HG02884 (cell line): ENCODE results near the gene CCDC68.

Experiments used
- ATAC-seq: cut with Tn5 transposase; IDR thresholded peaks from one replicate; pipeline ENCODE4 v1.9.1; 2021; ENCODE audit warnings: mild to moderate bottlenecking, moderate library complexity; ENCODE audit not compliant: unreplicated experiment

The CCDC68 gene

GRCh38 chr18:54961868-54962267 is 2.6 kb upstream of the CCDC68 start:
- ATAC-seq, result no peak

GRCh38 chr18:54961016-54961423 is 1.8 kb upstream of the CCDC68 start:
- ATAC-seq, result no peak

- ATAC-seq, result no peak
These were observed 936 bp upstream of the CCDC68 start for GRCh38 chr18:54960197-54960596.

- no peak for ATAC-seq
These were observed 1.3 kb downstream of the CCDC68 start for GRCh38 chr18:54957996-54958395.

GRCh38 chr18:54957296-54957832 is 1.9 kb downstream of the CCDC68 start:
- no peak for ATAC-seq

- ATAC-seq, result no peak
These were observed 2.8 kb downstream of the CCDC68 start for GRCh38 chr18:54956506-54956905.

- ATAC-seq, result no peak
These were observed 7.2 kb downstream of the CCDC68 start for GRCh38 chr18:54952026-54952425.

GRCh38 chr18:54950221-54950620 is 9.0 kb downstream of the CCDC68 start:
- ATAC-seq, result no peak

GRCh38 chr18:54949588-54949987 is 9.7 kb downstream of the CCDC68 start:
- no peak for ATAC-seq

- ATAC-seq, result no peak
These were observed 10.9 kb downstream of the CCDC68 start for GRCh38 chr18:54948350-54948837.

- ATAC-seq, result no peak
These were observed 12.2 kb downstream of the CCDC68 start for GRCh38 chr18:54947091-54947490.

- ATAC-seq, result peak; percentile 87
These were observed 13.1 kb downstream of the CCDC68 start for GRCh38 chr18:54946149-54946581.

- ATAC-seq, result no peak
These were observed 13.6 kb downstream of the CCDC68 start for GRCh38 chr18:54945576-54946125.

- no peak for ATAC-seq
These were observed 16.7 kb downstream of the CCDC68 start for GRCh38 chr18:54942569-54942968.

- no peak for ATAC-seq
These were observed 17.1 kb downstream of the CCDC68 start for GRCh38 chr18:54942144-54942543.

- no peak for ATAC-seq
These were observed 19.8 kb downstream of the CCDC68 start for GRCh38 chr18:54939361-54939917.

GRCh38 chr18:54938506-54938905 is 20.8 kb downstream of the CCDC68 start:
- ATAC-seq, result no peak

- no peak for ATAC-seq
These were observed 26.8 kb downstream of the CCDC68 start for GRCh38 chr18:54932472-54932871.

- no peak for ATAC-seq
These were observed 28.1 kb downstream of the CCDC68 start for GRCh38 chr18:54931152-54931551.

- ATAC-seq, result no peak
These were observed 31.0 kb downstream of the CCDC68 start for GRCh38 chr18:54928236-54928635.

GRCh38 chr18:54926593-54927325 is 32.5 kb downstream of the CCDC68 start:
- no peak for ATAC-seq

- no peak for ATAC-seq
These were observed 34.3 kb downstream of the CCDC68 start for GRCh38 chr18:54924948-54925347.
